Peyer's patch (tissue), 4 donors: Measurements from ENCODE around the gene SDS. TPM values are rescaled to one million over a fixed set of nuclear protein-coding genes. Genes with fewer than 3 reads are reported as not detected.

Experiments
- DNase-seq, 3 donors: peaks; one replicate each; pipeline ENCODE4 v3.0.0-alpha.2; 2017 to 2019
- H3K27ac ChIP-seq, 4 donors: fragments of 200-600 bp; sonication (generic); one replicate each; pipeline ENCODE4 v1.5.1; 2016 to 2019
- H3K27me3 ChIP-seq, 2 donors: fragments of 200-600 bp; sonication (generic); one replicate each; pipeline ENCODE4 v1.5.1; 2019
- H3K36me3 ChIP-seq, 3 donors: fragments of 200-600 bp; sonication (generic); one replicate each; pipeline ENCODE4 v1.5.1; 2016 to 2019
- H3K4me1 ChIP-seq, 4 donors: fragments of 200-600 bp; sonication (generic); one replicate each; pipeline ENCODE4 v1.5.1; 2016 to 2019
- H3K4me3 ChIP-seq, 4 donors: fragments of 200-600 bp; sonication (generic); 1 replicate in 3 of 4; 2 replicates in 1 of 4; pipeline ENCODE4 v1.5.1; 2016 to 2019; ENCODE audit warnings: mild to moderate bottlenecking in 1 of 4
- H3K9me3 ChIP-seq, 4 donors: fragments of 200-600 bp; sonication (generic); one replicate each; pipeline ENCODE4 v1.5.1; 2016 to 2019; ENCODE audit warnings: mild to moderate bottlenecking in 1 of 4
- POLR2A ChIP-seq, 2 donors: fragments of 450-650 bp; IDR thresholded peaks; one replicate each; pipeline ENCODE4 v1.5.1; 2017; ENCODE audit warnings: antibody characterized with exemption in 2 of 2, mild to moderate bottlenecking in 2 of 2, moderate library complexity in 2 of 2
- total RNA-seq, 4 donors: library from RNA; depleted of rRNA; stranded (reverse); fragments of >200 nt; gene quantifications; one replicate each; pipeline ENCODE4 v1.1.0, GENCODE V29; 2016
- TF ChIP-seq, protein P1 (sequence below), 6 experiments: fragments of 450-650 bp in 4 of 6; fragments of 200-600 bp in 2 of 6; sonication (generic) in 1 of 6; IDR thresholded peaks; one replicate each; pipeline ENCODE4 v1.5.1; 2017 to 2019; ENCODE audit warnings: antibody characterized with exemption in 6 of 6, mild to moderate bottlenecking in 3 of 6, moderate library complexity in 1 of 6

The SDS gene
- total RNA-seq, 4 donors from 2014 or later = not detected

DNA sequence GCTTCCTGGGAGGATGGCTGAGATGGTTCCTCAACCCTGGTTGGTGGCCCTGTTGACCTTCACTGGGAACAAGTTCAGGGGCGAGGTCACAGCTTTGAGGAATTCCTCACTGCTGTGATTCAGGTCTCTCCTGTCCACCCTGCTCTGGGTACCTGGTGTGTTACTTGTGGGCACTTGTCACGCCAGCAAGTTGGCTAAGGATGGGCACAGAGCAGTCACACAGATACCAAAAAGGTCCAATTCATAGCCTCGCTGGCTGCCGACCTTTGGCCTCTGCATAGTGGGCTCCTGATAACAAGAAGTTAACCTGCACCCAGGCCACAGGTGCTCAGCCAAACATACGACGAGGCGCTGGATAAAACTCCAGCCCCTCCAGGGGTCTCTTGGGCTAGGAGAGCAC lies 11.2 kb downstream of the SDS start:
- TF ChIP-seq, protein P1, sequence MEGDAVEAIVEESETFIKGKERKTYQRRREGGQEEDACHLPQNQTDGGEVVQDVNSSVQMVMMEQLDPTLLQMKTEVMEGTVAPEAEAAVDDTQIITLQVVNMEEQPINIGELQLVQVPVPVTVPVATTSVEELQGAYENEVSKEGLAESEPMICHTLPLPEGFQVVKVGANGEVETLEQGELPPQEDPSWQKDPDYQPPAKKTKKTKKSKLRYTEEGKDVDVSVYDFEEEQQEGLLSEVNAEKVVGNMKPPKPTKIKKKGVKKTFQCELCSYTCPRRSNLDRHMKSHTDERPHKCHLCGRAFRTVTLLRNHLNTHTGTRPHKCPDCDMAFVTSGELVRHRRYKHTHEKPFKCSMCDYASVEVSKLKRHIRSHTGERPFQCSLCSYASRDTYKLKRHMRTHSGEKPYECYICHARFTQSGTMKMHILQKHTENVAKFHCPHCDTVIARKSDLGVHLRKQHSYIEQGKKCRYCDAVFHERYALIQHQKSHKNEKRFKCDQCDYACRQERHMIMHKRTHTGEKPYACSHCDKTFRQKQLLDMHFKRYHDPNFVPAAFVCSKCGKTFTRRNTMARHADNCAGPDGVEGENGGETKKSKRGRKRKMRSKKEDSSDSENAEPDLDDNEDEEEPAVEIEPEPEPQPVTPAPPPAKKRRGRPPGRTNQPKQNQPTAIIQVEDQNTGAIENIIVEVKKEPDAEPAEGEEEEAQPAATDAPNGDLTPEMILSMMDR (IDR thresholded peaks at IDR 0.05) = no peak
- TF ChIP-seq POLR2A (IDR thresholded peaks at IDR 0.05) = no peak
- Histone ChIP-seq H3K27me3 (no peaks in the 10 kb centered on the region), H3K27ac (no peak overlapping the region), H3K36me3 (peaks cover 0 to 11% (median 0%) of the 10 kb centered on the region in 3 donors), H3K4me1 (no peaks in the 10 kb centered on the region), H3K9me3 (no peaks in the 10 kb centered on the region), H3K4me3 (no peak overlapping the region)
- DNase-seq = no peak

DNA sequence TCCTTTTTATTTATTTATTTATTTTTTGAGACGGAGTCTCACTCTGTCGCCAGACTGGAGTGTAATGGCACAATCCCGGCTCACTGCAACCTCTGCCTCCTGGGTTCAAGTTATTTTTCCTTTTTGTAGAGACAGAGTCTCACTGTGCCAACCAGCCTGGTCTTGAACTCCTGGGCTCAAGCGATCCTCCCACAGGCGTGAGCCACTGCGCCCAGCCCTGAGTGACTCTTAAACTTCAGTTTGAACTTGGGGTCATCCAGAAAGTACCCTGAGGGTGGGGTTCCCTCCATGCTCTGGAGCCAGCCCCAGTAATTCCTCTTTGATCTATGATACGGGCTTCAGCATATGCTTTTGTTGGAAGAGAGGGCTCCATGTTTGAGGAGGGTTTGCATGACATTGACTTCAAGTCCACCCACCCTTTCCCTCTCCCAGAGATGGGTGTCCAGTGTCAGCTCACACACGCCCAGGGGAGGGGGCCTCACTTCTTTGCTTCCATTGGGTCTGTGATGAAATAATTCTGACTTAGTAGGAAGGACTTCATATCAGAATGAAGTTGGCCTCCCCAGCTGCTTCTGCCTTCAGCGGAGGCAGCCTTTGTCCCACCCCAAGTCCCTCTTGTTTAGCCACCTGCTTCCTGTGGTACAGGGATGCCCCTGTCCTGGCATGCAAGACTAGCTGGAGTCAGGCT lies 11.9 kb downstream of the SDS start:
- no peak for DNase-seq
- no peak for TF ChIP-seq POLR2A (IDR thresholded peaks at IDR 0.05)
- TF ChIP-seq, protein P1 (IDR thresholded peaks at IDR 0.05) = no peak
- Histone ChIP-seq H3K4me1 (no peaks in the 10 kb centered on the region), H3K36me3 (peaks cover 0 to 17% (median 0%) of the 10 kb centered on the region in 3 donors), H3K27ac (no peak overlapping the region), H3K27me3 (no peaks in the 10 kb centered on the region), H3K4me3 (no peak overlapping the region), H3K9me3 (no peaks in the 10 kb centered on the region)

DNA sequence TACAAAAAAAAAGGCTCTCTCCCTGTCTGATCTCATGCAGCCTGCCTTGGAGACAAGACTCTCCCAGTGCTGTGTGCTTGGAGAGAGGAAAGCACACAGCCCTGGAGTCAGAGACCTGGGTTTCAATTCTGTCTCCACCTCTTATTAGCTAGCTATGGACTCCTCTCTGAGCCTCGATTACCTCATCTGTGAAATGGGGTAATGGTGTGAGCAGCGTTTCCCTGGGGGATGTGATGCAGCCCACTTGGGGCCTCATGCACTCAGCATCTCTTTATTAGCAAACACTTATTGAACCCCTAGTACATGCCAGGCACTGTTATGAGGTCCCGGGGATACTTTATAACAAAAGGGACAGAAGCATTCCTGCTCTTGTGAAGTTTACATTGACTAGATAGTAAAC lies 12.5 kb downstream of the SDS start:
- H3K4me1 ChIP-seq = no peaks in the 10 kb centered on the region
- TF ChIP-seq, protein P1 (IDR thresholded peaks at IDR 0.05) = no peak
- TF ChIP-seq POLR2A (IDR thresholded peaks at IDR 0.05) = no peak

DNA sequence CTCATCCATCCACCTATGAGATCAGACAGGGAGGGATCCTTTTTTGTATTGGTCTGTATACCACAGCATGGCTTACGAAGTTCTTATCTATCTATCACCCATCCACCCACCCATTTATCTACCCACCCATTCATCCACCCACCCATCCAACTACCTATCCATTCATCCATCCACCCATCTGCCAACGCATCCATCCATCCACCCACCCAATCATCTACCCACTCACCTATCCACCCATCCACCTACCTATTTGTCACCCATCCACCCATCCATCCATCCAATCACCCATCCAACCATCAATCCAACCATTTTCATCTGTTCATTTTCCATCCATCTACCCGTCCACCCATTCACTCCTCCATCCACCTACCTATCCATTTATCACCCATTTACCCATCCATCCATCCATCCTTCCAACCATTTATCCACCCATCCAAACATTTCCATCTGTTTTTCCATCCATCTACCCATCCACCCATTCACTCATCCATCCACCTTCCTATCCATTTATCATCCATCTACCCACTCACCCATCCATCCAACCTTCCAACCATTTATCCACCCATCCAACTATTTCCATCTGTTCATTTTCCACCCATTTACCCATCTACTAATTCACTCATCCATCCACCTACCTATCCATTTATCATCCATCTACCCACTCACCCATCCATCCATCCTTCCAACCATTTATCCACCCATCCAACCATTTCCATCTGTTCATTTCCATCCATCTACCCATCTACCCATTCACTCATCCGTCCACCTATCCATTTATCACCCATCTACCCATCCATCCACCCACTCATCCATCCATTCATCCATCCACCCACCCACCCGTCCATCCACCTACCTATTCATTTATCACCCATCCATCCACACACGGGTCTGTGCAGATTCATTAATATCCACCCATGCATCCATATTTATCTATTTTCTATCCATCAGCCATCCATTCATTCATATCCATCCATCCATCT lies 13.3 kb downstream of the SDS start:
- Histone ChIP-seq H3K4me1 (no peaks in the 10 kb centered on the region), H3K27me3 (no peaks in the 10 kb centered on the region), H3K27ac (no peak overlapping the region), H3K36me3 (peaks cover 0 to 21% (median 0%) of the 10 kb centered on the region in 3 donors), H3K9me3 (no peaks in the 10 kb centered on the region), H3K4me3 (no peak overlapping the region)
- no peak for TF ChIP-seq POLR2A (IDR thresholded peaks at IDR 0.05)
- TF ChIP-seq, protein P1 (IDR thresholded peaks at IDR 0.05) = no peak
- no peak for DNase-seq

More for the DNA sequence above, 12.5 kb downstream of the SDS start:
- no peaks in the 10 kb centered on the region for H3K9me3 ChIP-seq
- no peaks in the 10 kb centered on the region for H3K27me3 ChIP-seq
- no peak overlapping the region for H3K4me3 ChIP-seq
- H3K27ac ChIP-seq = no peak overlapping the region
- peaks cover 0 to 21% (median 0%) of the 10 kb centered on the region in 3 donors for H3K36me3 ChIP-seq
- no peak for DNase-seq

DNA sequence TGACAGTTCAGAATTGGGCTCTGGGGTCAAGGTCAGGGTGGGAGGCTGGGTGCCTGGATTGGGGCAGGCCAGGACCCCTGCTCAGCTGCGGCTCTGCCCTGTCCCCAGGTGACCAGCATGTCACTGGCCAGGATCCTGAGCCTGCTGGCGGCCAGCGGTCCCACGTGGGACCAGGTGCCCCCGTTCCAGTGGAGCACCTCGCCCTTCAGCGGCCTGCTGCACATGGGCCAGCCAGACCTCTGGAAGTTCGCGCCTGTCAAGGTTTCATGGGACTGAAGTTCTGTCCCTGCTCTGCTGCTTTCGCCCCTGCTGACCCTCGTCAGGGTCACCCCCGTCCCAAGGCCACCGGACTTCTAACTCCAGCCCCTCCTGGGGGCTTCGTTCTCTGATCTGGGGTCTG lies 15.3 kb downstream of the SDS start:
- TF ChIP-seq, protein P1 (IDR thresholded peaks at IDR 0.05) = no peak
- no peak for TF ChIP-seq POLR2A (IDR thresholded peaks at IDR 0.05)
- Histone ChIP-seq H3K4me3 (no peak overlapping the region), H3K4me1 (no peaks in the 10 kb centered on the region), H3K27ac (no peak overlapping the region), H3K9me3 (no peaks in the 10 kb centered on the region), H3K36me3 (peaks cover 0 to 40% (median 0%) of the 10 kb centered on the region in 3 donors), H3K27me3 (no peaks in the 10 kb centered on the region)
- no peak for DNase-seq
